ENCODE results near the gene LIF.
"Not testable (repeated sequence)": the region's sequence is repeated elsewhere in the genome, so short reads cannot be mapped to it uniquely, and the experiment has no call there.

Gene LIF

DNA sequence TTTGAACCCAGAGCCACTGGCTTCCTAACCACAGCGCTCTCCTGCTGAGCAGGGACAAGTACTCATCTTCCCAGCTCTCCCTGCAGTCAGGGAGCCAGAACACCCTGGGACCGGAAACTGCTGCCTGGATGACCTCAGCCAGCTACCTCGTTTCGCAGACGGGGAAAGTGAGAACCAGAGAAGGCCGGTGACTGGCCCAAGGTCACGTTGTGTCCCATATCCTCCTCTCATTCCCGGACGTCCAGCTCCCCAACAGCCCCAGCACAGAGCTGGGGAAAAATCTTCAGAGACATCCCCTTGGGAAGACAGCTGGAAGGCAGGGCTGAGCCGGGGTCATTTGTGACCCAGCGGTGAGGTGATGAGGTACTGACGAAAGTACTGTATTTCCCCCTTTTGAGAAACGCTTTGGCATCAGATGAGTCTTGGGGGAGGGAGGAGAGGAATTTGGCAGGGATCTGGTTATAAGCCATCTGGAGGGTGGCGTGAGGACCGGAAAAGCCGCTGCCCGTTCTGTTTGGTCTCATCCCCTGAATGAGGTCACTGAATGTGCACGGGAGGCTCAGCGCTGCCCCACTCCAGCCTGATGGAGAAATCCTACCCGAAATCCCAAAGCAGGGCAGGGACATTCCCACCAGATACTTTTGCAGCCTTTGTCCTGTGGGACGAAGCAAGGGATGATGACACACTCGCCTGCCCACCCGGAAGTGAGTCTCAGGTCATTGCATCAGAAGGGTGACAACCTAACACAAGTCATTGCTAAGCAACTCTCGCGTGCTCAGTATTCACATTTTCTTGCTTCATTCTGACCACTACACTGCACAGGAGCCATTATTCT lies 41.1 kb downstream of the LIF start:
- peak; percentile 90 for DNase-seq (ENCODE audit: low read depth)

GRCh38 chr22:30204742-30205111 lies 41.8 kb downstream of the LIF start:
- DNase-seq (ENCODE audit: low read depth), result no peak

GRCh38 chr22:30204015-30204741 lies 42.4 kb downstream of the LIF start:
- DNase-seq (ENCODE audit: low read depth), result no peak

DNA sequence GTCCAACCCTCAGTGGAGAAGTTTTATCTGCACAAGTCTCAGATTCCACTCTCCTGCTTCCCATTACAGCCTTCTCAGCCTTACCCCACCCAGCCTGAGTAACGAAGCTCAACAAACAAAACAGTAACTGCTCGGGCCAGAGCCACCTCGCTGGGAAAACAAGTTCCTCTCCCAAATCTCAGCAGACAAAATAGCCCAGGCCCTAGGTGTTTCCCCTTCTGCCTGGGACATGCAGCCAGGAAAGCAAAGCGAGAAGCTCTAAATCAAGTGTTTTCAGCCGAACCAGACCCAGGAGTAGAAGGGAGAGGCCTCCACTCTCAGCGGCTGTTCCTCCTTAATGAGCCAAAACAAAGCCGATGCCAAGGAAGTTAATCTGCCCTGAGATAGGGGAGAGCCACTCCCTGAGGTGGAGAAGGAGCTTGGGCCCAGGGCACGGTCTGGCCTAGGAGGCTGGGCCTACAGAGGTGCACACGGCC lies 44.0 kb downstream of the LIF start:
- DNase-seq (ENCODE audit: low read depth), result no peak

- no peak for DNase-seq (ENCODE audit: low read depth)
Observed at GRCh38 chr22:30201945-30202344, 44.6 kb downstream of the LIF start.

DNA sequence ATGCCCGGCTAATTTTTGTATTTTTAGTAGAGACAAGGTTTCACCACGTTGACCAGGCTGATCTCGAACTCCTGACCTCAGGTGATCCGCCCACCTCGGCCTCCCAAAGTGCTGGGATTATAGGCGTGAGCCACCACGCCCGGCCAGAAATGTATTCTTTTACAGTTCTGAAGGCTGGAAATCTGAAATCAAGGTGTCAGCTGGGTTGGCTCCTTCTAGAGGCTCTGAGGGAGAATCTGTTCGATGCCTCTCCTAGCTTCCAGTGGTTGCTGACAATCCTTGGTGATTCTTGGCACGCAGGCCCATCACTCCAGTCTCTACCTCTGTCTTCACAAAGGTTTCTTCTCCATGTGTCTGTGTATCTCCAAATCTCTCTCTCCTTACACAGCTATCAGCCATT lies 45.7 kb downstream of the LIF start:
- not testable (repeated sequence) for DNase-seq (ENCODE audit: low read depth)

DNA sequence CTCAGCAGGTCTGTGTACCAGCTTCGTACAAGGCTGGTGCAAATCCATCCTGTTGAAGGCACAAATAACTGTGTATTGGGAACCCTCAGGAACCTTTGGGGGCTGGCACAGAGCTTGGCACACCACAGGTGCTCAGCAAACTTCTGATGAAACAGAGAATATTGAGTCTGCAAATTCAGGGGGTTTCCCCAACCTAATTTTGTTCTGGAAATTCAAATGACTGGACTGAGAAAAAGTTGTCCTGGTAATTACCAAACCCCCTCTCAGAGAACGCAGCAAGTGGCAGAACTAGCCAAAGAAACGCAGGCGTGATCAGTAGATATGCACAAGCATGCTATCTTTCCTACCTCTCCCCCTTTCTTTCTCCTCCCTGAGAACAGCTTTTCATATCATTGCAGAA lies 47.6 kb downstream of the LIF start:
- DNase-seq (ENCODE audit: low read depth), result no peak

- DNase-seq (ENCODE audit: low read depth), result no peak
Observed at GRCh38 chr22:30198152-30198825, 48.3 kb downstream of the LIF start.

DNA sequence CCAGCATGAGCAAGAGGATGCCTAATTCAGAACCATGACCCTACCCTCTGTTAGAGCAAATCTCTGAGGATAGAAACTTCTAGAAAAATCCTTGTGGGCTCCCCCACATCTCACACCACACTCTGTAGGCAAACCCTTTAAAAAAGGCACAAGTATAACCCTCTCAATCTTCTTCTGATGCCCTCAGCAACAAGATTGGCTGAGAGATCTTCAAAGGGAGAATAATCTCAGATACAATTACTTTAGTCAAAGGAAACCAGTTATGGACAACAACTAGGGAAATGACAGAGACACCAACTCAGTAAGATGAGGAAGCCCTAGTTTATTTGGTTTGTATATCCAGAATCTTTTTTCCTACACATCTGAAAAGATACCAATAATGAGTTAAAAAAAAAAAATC lies 49.2 kb downstream of the LIF start:
- DNase-seq (ENCODE audit: low read depth), result no peak

GRCh38 chr22:30196880-30197336 lies 49.7 kb downstream of the LIF start:
- DNase-seq (ENCODE audit: low read depth), result no peak

GRCh38 chr22:30196141-30196879 lies 50.2 kb downstream of the LIF start:
- DNase-seq (ENCODE audit: low read depth), result peak; percentile 98

GRCh38 chr22:30195245-30196140 lies 51.1 kb downstream of the LIF start:
- no peak for DNase-seq (ENCODE audit: low read depth)

DNA sequence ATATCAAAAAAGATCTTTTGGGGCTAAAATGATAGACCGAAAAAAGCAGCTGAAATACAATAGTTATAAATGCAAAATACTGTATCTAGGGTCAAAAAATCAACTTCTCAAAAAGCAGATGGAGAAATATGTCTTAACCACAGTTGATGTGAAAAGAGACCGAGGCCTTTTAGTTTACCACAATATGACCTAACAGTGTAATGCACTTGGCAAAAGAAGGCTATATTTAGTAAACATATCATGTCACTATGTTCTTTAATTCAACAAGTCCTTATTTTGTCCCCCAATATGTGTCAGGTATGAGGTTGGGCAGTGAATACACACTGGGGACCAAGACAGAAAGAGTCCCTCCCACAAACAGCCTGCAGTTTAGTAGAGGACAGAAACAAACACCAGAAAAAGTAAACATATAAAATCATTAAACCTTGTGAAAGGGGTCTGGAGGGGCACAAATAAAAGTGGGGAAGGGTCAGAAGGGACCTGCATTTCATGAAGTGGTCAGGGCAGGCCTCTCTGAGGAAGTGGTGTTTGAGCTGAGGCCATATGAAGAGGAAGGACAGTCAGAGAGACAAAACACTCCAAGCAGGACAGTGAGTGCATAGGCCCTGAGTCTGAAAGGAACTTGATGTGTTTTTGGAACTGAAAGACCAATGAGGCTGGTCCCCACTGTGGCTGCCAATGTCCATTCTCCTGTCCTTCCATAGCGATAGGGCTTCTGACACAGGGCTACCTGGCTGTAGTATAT lies 53.4 kb downstream of the LIF start:
- no peak for DNase-seq (ENCODE audit: low read depth)

- DNase-seq (ENCODE audit: low read depth), result no peak
Observed at GRCh38 chr22:30192427-30192826, 54.1 kb downstream of the LIF start.

- no peak for DNase-seq (ENCODE audit: low read depth)
Observed at GRCh38 chr22:30191040-30191701, 55.4 kb downstream of the LIF start.

- no peak for DNase-seq (ENCODE audit: low read depth)
Observed at GRCh38 chr22:30190574-30190973, 56.0 kb downstream of the LIF start.
